Activated CD8-positive, alpha-beta memory T cell treated with anti-CD3 and anti-CD28 coated beads for 36 hours (primary cell): Measurements from ENCODE around the gene C12orf56. TPM values are rescaled to one million over a fixed set of nuclear protein-coding genes. Genes with fewer than 3 reads are reported as not detected.

Experiments used
- CTCF ChIA-PET: fragments of 350-600 bp; sonication (Branson Sonifier 250); formaldehyde crosslinking; loops from one replicate; lab custom pipeline; 2021; ENCODE audit warnings: antibody characterized with exemption; lab: Charles Lee
- POLR2A ChIA-PET: fragments of 350-600 bp; sonication (Branson Sonifier 250); formaldehyde crosslinking; loops from one replicate; lab custom pipeline; 2021; ENCODE audit warnings: antibody characterized with exemption; lab: Charles Lee
- total RNA-seq, 2 experiments: library from RNA; stranded (reverse); gene quantifications; one replicate each; pipeline ENCODE4 v1.2.3, GENCODE V29; 2021

Gene C12orf56
- total RNA-seq, 2 experiments from 2014 or later = not detected

DNA sequence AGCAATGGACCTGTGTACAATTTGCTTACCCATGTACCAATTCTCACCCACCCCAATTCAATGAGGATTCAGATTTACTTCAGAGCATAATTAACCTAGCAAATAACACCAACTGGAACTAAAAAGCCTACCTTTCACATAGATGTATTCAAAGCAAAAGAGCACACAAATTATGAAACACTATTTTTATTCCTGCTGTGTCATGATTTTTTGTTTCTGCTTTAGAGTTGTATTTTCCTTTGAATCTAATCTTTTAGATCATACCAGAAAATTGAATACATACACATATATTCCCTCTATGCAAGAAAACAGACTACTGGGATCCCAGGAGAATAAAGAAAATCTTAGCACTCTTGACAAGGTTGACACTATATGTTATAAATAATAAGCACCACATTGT lies 174.3 kb downstream of the C12orf56 start:
- ChIA-PET POLR2A (no interaction called here), CTCF (no interaction called here)

Other genes with a start within 250 kb of the C12orf56 start
- gene KICS2, start 168.5 kb downstream of the C12orf56 start, total RNA-seq = 10 to 100 TPM; 12.1 to 13.4 TPM
- gene XPOT, start 13.6 kb upstream of the C12orf56 start, total RNA-seq = 100 to 1,000 TPM; 163 to 174 TPM
- gene TBK1, start 61.4 kb upstream of the C12orf56 start, total RNA-seq = 10 to 100 TPM; 25.4 to 26.0 TPM
- gene RASSF3, start 219.7 kb upstream of the C12orf56 start, total RNA-seq = 10 to 100 TPM; 47.8 to 54.8 TPM